Measurements from ENCODE around the gene RGR. TPM values are rescaled to one million over a fixed set of nuclear protein-coding genes. Genes with fewer than 3 reads are reported as not detected.

The RGR gene
- total RNA-seq, 1 experiment from 2014 or later = not detected

DNA sequence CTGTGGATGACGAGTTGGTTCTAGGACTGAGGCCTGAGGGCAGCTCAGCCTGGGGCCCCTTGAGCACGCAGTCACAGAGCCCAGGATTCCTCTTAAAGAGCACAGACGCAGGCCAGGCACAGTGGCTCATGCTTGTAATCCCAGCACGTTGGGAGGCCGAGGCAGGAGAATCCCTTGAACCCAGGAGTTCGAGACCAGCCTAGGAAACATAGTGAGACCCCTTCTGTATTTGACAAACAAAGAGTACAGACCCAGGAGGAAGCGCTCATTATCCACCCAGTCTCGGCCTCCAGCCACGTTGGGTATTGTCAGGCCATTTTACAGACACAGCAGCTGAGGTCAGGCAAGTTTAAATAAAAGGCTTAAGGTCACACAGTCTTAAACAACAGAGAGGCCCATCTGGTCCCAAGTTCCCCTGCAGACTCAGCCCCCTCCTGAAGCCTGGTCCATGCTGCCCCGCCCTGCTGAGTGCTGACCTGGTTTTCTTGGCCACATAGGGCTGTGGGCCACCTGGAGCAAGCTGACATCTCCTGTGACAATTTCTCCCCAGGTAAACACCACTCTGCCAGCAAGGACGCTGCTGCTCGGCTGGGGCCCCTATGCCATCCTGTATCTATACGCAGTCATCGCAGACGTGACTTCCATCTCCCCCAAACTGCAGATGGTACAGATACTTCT, 12.6 kb downstream of the RGR start:
- Histone ChIP-seq H3K4me2 (ENCODE audit: low read length) (no peak overlapping the region), H3K4me3 (ENCODE audit: low read length) (no peak overlapping the region), H3K4me1 (ENCODE audit: insufficient read depth, low read length) (no peaks in the 10 kb centered on the region), H3F3A (ENCODE audit: low read length, unreplicated experiment) (no peaks in the 10 kb centered on the region), H3K27me3 (ENCODE audit: low read length) (0 out of 2 replicates have a peak, but pooled peaks cover 2% of the 10 kb centered on the region), H3K9me3 (ENCODE audit: low read length) (no peaks in the 10 kb centered on the region), H3K9ac (ENCODE audit: low read length) (no peak overlapping the region), H3K36me3 (ENCODE audit: low read depth, low read length) (no peaks in the 10 kb centered on the region), H3K79me2 (ENCODE audit: low read length) (no peaks in the 10 kb centered on the region), H4K20me1 (ENCODE audit: low read length) (no peaks in the 10 kb centered on the region), H3K27ac (ENCODE audit: low read length) (no peak overlapping the region), H3K9me2 (replicated peaks; ENCODE audit: low read length) (no peaks in the 10 kb centered on the region), H2AFZ (ENCODE audit: low read length) (no peak overlapping the region)
- POLR2A ChIA-PET (ENCODE audit: unreplicated experiment) = no interaction called here
- intact Hi-C loops (cut with micrococcal nuclease) = no loop called here
- CTCF ChIA-PET = no interaction called here
- BruUV-seq (replicated peaks) = no TSS peak
- no peak for DNase-seq
- ATAC-seq = no peak
- TF ChIP-seq EZH2phosphoT487 (IDR thresholded peaks at IDR 0.05; ENCODE audit: borderline replicate concordance, low read length) = no peak
- TF ChIP-seq EZH2 (IDR thresholded peaks at IDR 0.05; ENCODE audit: low read length, unreplicated experiment) = no peak
- TF ChIP-seq, protein P1, sequence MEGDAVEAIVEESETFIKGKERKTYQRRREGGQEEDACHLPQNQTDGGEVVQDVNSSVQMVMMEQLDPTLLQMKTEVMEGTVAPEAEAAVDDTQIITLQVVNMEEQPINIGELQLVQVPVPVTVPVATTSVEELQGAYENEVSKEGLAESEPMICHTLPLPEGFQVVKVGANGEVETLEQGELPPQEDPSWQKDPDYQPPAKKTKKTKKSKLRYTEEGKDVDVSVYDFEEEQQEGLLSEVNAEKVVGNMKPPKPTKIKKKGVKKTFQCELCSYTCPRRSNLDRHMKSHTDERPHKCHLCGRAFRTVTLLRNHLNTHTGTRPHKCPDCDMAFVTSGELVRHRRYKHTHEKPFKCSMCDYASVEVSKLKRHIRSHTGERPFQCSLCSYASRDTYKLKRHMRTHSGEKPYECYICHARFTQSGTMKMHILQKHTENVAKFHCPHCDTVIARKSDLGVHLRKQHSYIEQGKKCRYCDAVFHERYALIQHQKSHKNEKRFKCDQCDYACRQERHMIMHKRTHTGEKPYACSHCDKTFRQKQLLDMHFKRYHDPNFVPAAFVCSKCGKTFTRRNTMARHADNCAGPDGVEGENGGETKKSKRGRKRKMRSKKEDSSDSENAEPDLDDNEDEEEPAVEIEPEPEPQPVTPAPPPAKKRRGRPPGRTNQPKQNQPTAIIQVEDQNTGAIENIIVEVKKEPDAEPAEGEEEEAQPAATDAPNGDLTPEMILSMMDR (conservative IDR thresholded peaks at IDR 0.05; ENCODE audit: low read depth, low read length) = no peak

- TF ChIP-seq, protein P1 (conservative IDR thresholded peaks at IDR 0.05; ENCODE audit: low read depth, low read length) = no peak
- TF ChIP-seq EZH2 (IDR thresholded peaks at IDR 0.05; ENCODE audit: low read length, unreplicated experiment) (no peak), EZH2phosphoT487 (IDR thresholded peaks at IDR 0.05; ENCODE audit: borderline replicate concordance, low read length) (no peak)
- ATAC-seq (no peak), DNase-seq (no peak)
- no peak overlapping the region for H3K27ac ChIP-seq (ENCODE audit: low read length)
- no peaks in the 10 kb centered on the region for H3K9me2 ChIP-seq (replicated peaks; ENCODE audit: low read length)
- intact Hi-C loops (cut with micrococcal nuclease) = no loop called here
- H4K20me1 ChIP-seq (ENCODE audit: low read length) = no peaks in the 10 kb centered on the region
- no peaks in the 10 kb centered on the region for H3K79me2 ChIP-seq (ENCODE audit: low read length)
- H2AFZ ChIP-seq (ENCODE audit: low read length) = no peak overlapping the region
- no TSS peak for BruUV-seq (replicated peaks)
- no peak overlapping the region for H3K9ac ChIP-seq (ENCODE audit: low read length)
- H3K4me3 ChIP-seq (ENCODE audit: low read length) = no peak overlapping the region
- 0 out of 2 replicates have a peak, but pooled peaks cover 6% of the 10 kb centered on the region for H3K27me3 ChIP-seq (ENCODE audit: low read length)
- ChIA-PET POLR2A (ENCODE audit: unreplicated experiment) (no interaction called here), CTCF (no interaction called here)
- H3K4me1 ChIP-seq (ENCODE audit: insufficient read depth, low read length) = no peaks in the 10 kb centered on the region
- H3F3A ChIP-seq (ENCODE audit: low read length, unreplicated experiment) = no peaks in the 10 kb centered on the region
- no peaks in the 10 kb centered on the region for H3K9me3 ChIP-seq (ENCODE audit: low read length)
- no peak overlapping the region for H3K4me2 ChIP-seq (ENCODE audit: low read length)
- no peaks in the 10 kb centered on the region for H3K36me3 ChIP-seq (ENCODE audit: low read depth, low read length)
These were observed 13.3 kb downstream of the RGR start for GRCh38 chr10:84258034-84258695.

Measured in PC-3 (cell line).